GM19468 (cell line): ENCODE results near the gene RPL32.
"Not testable (repeated sequence)": the region's sequence is repeated elsewhere in the genome, so short reads cannot be mapped to it uniquely, and the experiment has no call there.

ENCODE experiments used
- ATAC-seq: cut with Tn5 transposase; IDR thresholded peaks from one replicate; pipeline ENCODE4 v1.9.1; 2021; ENCODE audit warnings: mild to moderate bottlenecking, moderate library complexity, moderate number of reproducible peaks; ENCODE audit not compliant: unreplicated experiment; ENCODE audit errors: extremely low read depth

The RPL32 gene

DNA sequence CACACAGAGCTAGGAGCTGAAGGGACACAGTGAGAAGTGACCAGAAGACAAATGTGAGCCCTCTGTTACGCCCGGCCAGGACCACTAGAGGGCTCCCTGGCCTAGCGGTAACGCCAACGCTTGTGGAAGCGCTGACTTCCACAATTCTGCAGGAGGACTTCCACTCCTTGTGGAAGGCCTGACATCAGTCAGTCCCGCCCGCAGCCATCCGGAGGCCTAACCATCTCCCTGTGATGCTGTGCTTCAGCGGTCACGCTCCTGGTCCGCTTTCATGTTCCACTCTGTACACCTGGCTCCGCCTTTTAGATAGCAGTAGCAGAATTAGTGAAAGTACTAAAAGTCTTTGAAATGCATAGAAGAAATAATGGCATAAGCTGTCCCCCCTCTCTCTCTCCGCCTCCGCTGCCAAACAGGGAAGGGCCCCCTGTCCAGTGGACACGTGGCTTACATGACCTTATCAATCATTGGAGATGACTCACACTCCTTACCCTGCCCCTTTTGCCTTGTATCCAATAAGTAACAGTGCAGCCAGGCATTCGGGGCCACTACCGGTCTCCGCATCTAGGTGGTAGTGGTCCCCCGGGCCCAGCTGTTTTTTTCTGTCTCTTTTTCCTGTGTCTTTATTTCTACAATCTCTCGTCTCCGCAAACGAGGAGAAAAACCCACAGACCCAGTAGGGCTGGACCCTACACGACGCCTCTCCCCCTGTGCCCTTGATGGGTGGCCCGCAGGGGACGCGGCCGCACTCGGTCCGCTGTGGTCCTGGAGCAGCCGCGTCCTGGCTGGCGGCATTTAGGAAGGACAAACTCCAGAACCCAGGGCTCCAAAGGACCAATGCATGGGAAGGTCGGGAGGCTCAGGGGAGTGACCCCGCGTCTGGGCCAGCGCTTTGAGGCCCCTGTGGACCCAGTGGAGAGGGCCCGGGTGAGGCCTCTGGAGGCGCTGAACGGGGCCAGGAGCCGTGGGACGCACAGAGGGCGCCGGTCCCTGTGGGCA is 27.0 kb upstream of the RPL32 start:
- ATAC-seq = no peak

DNA sequence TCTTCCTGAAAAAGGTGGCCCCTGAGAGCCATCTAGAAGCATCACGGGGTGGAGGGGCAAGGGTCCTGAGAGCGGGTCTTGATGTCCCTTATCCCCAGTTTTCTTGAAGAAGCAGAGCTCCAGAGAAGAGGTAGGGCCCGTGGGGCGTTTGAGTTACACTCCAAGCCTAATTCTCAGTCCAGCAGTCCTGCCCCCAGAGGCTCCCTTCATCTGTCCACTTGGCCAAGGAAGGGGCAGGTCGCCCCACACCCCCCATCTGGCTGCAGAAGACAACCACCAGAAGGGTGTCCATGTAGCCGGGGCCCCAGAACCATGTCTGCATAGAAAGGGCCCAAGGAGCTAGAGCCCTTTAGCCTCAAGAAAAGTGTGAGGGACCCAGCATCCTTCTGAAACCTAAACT is 25.5 kb upstream of the RPL32 start:
- ATAC-seq = no peak

DNA sequence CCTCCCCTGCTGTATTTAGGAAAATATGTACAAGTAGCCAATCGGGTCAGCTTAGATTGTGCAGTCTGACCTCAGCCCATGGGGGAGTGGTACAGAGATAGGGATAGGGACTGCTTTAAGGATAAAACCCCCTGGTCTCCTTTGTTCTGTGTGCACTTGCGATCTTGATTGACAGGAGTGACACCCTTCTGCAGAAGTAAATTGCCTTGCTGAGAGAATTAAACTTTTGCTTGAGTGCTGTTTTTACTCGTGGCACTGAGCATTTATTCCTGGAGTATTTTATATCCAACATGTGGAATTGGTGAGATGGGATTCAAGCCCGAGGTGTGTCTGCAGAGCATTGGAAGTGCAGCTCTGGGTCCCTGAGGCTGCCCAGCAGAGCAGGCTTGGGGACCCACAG is 23.9 kb upstream of the RPL32 start:
- ATAC-seq = no peak

DNA sequence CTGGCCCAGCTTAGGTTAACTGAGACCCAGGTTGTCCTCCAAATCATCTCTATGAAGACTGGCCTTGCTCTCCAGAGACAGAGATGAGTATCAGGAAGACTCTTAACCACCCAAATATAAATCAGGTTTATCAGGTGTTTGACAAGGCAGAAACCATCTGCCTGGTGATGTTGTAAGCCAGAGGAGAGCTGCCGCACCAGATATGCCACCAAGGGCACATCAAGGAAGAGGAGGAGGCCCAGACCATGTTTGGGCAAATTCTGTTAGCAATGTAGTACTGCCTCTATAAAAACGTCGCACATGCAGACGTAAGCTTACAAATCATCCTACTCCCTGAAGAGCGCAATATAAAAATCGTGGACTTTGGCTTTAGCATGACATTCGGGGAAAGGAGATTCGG is 21.0 kb upstream of the RPL32 start:
- ATAC-seq = no peak

DNA sequence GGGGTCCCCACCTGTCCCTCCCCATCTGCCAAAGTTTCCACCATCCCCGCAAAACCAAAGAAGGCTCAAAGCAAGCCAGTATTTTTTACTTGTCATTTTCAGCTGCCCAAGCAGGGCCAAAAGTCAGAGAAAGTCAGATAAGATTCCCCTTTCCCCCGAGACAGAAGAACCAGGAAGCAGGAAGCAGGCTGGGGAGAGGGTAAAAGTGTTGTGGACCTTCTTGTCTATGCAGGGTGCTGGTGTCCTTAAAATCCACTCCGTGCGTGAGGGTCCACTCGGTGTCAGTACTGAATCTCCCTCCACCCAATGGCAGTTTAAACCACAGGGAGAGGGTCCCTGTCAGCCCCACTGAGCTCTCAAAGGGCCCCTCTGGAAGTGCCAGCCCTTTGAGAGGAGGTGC is 20.2 kb upstream of the RPL32 start:
- ATAC-seq = no peak

DNA sequence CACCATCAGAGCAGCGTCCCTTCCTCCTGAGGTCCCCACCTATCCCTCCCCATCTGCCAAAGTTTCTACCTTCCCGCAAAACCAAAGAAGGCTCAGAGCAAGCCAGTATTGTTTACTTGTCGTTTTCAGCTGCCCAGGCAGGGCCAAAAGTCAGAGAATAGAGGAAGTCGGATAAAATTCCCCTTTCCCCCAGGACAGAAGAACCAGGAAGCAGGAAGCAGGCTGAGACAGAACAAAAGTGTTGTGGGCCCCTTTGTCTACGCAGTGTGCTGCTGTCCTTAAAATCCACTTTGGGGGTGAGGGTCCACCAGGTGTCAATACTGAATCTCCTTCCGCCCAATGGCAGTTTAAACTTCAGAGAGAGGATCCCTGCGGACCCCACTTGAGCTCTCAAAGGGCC is 18.5 kb upstream of the RPL32 start:
- no peak for ATAC-seq

DNA sequence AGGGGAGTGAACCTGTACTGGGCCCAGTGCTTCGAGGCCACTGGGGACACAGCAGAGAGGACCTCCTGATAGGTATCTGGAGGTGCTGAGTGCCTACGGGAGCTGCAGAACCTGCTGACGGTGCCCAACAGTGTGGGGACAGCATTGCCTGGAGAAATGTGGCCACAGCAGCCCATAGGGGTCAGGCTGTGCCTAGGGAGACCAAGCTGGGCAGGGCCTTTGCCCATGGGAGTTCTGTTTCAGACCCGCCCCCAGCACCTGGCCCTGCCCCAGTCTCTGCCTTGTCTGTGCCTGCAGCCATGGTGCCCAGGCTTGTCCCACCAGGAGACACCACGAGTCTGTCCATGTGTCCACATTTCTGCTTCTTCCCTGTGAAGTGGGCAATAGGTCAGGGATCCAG is 15.3 kb upstream of the RPL32 start:
- ATAC-seq = no peak

DNA sequence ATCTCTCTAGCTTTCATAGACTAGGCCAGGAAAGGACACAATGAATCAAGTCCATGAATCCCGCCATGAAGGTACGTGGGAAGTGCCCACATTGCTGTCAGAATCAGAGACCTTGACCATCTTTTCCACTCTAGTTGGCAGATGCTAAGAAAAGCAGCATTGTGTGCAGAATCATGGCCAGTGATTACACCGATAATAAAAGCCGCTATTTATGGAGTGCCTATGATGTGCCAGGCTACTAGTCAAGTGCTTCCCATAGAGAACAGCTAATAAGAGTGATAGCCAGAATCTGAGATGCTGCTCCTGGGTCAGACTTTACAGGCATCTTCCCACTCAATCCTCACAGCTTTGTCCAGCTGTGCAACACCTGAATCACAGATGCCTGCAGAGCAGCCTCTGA is 13.2 kb upstream of the RPL32 start:
- ATAC-seq = no peak

DNA sequence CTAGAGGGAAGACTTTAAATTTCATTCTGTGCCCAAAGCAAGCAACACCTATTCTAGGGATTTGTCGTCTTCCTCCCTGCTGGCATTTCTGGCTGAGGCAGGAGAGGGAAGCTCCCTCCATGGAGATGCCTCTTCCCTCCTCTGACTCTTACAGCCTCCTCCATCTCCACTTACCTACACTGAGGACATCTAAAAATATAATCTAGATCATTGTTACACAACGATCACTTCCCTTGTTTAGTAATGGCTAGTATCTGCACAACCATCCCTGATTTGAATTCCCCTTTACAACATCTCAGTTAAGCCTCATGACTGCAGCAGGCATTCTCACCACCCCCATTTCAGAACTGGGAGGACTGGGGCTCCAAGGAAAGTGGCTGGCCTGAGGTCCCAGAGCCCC is 12.5 kb upstream of the RPL32 start:
- not testable (repeated sequence) for ATAC-seq

DNA sequence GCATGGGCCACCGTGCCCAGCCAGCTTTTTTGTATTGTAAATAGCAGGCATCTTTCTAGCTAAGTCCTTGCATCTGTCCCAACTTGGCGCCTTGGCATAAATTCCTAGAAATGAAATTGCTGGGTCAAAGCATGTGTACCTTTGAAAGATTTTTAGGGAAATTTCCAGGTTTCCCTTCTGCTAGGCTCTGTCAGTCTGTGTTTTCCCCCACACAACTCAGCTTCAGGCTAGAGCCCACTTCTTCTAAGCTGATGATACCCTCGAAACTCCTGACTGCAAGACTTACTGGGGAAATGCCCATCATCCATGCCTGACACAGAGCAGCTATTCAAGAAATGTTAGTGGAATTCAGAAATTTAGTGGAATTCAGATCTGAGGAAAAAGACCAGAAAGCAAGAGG is 10.8 kb upstream of the RPL32 start:
- no peak for ATAC-seq

DNA sequence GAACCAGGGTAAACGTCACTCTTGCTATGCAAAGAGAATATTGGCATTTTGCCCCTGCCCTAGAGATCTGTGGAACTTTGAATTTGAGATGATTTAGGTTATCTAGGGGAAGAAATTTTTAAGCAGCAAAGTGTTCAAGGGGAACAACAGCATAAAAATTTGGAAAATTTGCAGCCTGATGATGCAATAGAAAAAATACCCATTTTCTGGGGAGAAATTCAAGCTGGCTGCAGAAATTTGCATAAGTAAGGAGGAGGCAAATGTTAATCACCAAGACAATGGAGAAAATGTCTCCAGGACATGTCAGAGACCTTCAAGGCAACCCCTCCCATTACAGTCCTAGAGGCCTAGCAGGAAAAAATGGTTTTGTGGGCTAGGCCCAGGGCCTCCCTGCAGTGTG is 4.4 kb upstream of the RPL32 start:
- ATAC-seq = no peak

DNA sequence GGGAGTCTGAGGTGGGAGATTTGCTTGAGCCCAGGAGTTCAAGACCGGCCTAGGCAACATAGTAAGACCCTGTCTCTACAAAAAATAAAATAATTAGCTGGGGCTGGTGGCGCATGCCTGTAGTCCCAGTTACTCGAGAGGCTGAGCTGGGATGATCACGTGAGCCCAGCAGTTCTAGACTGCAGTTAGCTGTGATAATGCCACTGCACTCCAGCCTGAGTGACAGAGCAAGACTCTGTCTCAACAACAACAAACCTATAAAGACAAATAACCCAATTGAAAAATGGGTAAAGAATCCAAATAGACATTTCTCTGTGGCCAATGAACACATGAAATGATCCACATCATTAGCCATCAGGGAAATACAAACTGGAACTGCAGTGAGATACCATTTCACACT is 1.1 kb upstream of the RPL32 start:
- no peak for ATAC-seq

DNA sequence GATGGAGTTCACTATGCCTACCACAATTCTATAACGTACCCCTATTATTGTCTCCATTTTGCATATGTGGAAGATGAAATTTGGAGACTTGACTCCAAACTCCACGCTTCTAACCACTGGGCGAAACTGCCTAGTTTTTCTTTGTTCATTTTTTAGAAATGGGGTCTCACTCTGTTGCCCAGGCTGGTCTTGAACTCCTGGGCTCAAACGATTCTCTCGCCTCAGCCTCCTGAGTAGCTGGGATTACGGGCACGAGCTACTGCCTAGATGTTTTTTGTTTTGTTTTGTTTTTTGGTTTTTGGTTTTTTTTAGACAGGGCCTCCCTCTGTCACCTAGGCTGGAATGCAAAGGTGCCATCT is 584 bp upstream of the RPL32 start:
- ATAC-seq = no peak

DNA sequence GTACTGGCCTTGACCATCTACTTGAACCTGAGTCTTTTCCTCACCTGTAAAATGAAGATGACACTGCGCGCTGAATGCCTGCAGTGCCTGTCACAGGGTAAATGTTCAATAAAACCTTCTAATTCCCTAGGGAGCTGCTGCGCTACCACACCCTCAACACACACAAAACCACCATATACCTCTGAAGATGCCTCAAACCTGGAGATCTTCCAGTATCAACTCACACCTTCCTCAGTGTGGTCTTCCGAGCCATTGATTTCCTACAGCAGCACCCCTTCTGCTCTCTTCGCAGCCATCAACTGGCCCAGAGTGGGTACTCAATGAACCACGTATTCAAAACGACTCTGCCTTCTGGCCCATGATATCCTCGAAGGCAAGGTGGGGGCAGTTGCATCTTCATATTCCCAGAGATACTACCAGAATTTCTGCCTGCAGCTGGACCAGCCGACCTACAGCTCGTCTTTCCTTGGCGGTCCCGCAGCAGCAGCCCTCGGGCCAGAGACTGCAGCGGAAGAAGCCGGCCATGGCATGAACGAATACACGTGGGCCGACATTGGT is 695 bp downstream of the RPL32 start:
- no peak for ATAC-seq

DNA sequence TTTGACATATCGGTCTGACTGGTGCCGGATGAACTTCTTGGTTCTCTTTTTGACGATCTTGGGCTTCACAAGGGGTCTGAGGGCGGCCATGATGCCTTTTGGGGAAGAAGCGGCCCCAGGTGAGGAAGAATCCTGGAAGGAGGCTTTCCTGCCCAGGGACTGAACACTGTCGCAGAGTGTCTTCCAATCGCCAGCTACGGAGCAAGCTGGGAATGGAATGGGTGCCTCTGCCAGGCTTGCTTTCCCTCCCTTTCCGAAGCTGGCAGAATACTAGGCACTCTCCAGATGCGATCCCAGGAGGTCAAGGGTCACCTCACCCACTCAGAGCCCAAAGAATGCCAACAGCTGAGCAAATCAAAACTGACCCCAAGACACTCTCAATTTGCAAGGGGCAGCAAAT is 1.2 kb downstream of the RPL32 start:
- ATAC-seq = not testable (repeated sequence)

DNA sequence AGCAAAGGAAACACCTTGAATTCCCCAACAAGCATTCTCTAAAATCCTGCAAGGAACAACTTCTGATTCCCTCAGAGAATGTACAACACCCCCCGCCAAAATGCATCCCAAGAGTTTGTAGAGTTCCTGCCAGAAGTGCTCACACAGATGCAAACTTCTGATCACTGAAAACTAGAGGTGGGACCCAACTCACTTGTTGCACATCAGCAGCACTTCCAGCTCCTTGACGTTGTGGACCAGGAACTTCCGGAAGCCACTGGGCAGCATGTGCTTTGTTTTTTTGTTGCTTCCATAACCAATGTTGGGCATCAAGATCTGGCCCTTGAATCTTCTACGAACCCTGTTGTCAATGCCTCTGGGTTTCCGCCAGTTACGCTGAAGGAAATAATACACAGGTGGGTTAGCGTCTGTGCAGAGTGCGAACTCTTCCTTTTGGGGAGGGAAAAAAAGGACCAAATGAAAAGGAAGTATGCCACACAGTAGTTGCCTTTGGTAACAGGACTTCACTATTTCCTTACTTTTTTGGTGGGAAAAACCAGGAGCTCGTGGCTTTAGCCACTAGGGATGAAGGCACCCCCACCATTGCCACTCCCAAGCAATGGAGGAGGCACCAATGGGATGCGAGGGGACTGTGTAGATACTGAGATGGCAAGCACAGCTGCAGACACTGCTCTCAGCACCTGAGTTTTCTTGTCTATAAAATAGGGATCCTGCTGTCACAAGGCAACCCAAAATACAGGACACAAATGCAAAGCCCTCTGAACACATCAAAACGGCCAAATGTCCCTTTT is 2.0 kb downstream of the RPL32 start:
- ATAC-seq = no peak

DNA sequence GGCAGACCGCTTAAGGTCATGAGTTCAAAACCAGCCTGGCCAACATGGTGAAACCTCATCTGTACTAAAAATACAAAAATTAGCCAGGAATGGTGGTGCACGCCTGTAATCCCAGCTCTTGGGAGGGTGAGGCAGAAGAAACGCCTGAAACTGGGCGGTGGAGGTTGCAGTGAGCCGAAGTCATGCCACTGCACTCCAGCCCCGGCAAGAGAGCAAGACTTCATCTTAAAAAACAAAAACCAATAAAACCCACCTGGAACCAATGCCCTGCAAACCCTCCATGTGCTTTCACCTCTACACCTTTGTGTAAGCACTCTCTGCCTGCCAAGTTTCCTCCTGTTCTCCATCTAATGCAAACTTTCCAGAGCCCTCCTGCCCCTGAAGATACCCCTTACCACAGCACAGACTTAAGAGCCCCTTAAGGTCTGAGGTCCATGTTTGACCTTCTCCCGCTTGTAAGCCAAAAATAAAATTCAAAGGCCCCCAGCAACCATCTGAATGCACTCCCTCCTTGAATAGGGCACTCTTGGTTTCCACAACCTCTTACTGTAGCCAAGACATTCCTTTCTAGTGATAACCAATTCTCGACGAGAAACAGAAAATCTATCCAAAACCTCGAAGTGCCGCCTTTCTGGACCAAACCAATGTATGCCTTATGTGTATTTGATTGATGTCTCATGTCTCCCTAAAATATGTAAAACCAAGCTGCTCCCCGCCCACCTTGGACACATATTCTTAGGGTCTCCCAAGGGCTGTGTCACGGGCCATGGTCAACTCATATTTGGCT is 3.0 kb downstream of the RPL32 start:
- no peak for ATAC-seq

DNA sequence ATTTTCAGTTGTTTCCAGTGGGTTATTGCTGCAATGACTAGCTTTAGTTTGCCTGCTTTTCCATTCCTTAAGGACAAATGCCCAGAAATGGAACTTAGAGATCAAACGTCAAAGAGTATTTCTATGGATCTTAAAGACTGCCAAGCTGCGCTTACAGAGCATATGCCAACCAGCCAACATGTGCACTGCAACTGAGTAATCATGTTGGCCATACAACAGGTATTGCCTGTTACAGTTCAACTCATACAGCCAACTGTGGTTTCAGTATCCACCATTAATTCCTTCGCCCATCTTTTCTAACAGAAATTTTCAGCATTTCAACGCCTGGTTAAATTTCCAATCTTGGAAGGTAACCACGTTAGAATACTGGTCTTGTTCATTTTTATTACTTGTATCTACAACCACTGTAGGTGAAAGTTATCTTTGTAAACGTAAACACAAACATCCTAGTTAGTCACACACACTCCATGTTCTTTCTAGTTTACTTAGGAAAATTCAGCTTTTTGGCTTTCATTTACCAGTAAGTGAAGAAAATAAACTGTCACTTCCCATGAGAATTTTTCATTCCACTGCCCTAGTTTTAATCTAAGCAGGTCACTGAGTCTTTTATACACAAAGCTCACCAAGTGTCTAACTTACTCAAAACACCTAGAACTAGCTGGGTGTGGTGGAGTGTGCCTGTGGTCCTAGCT is 3.9 kb downstream of the RPL32 start:
- ATAC-seq = no peak

DNA sequence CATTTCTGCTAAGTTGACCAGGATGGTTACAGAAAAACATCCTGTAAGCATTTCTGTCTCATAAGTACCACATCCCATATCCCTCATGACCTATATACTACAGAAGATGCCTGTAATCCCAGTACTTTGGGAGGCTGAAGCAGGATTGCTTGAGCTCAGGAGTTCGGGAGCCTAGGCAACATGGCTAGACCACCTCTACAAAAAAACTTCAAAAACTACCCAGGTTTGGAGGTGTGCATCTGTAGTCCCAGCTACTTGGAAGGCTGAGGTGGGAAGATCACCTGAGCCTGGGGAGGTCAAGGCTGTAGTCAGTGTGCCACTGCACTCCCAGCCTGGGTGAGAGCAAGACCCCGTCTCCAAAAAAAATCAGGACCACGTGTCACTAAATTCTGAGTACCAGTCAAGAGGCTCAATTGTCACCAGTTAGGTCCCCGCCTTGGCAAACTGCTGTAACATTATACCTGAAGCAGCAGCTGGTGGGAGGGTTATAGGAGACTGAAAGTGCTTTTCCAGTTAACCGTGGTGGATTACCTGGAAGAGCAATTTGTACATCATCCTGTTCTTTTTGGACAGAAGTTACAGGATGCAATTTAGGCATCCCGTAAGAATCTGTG is 6.2 kb downstream of the RPL32 start:
- ATAC-seq = no peak
